B cell (primary cell): ENCODE results near the gene APOF.

ENCODE experiments used
- CTCF ChIP-seq: fragments of 200-600 bp; IDR thresholded peaks from one replicate; pipeline ENCODE4 v1.8.0; 2022; ENCODE audit warnings: antibody characterized with exemption, mild to moderate bottlenecking
- EZH2 ChIP-seq: IDR thresholded peaks from 2 replicates; pipeline ENCODE4 v1.6.1; 2012; ENCODE audit warnings: borderline replicate concordance, low read depth, mild to moderate bottlenecking, moderate library complexity, low read length; ENCODE audit not compliant: insufficient read depth, poor library complexity, severe bottlenecking

GRCh38 chr12:56377310-56377988, 14.8 kb upstream of the APOF start:
- TF ChIP-seq CTCF (no peak), EZH2 (no peak)
